ENCODE results near the gene CHST11. TPM values are rescaled to one million over a fixed set of nuclear protein-coding genes. Genes with fewer than 3 reads are reported as not detected.

The CHST11 gene
- total RNA-seq, 1 experiment from 2014 or later = 0.25 TPM

DNA sequence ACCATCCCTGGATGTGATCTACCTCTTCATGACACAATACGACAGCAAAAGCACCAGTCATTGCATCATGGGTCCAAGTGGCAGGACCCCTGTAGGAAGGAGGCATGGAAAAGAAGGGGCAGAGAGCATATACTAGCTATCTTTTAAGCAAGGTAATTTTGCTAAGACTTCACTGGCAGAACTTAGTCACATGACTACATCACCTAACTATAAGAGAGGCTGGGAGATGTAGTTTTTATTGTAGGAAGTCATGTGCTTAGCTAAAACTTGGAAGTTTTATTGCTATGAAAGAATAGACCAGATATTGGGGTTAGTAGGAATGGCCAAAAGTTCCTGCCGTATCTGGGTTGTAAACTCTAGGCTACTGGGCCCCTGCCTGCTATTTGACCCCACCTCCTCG lies 18.6 kb upstream of the CHST11 start:
- CTCF ChIA-PET = no interaction called here
- no peaks in the 10 kb centered on the region for H3K36me3 ChIP-seq (ENCODE audit: control insufficient read depth, insufficient read depth, low read length)

DNA sequence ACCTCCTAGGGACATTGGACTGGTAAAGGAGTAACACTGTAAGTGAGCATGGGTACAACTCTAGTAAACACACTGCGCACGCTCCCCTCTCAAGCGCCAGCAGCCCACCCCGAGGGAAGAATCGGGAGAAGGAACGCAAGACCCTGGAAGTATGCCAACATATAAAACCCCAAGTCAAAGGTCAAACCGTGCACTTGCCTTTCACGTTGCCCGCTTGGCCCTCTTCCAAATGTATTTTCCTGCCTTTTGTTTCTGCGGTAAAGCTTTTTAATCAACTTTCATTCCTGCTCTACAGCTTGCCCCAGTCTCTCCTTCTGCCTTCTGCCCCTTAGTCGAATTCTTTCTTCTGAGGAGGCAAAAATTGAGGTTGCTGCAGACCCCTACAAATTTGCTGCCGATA lies 17.6 kb upstream of the CHST11 start:
- H3K4me3 Mint-ChIP-seq (ENCODE audit: unreplicated experiment) = no peak overlapping the region
- peaks cover 6% of the 10 kb centered on the region for H3K27me3 Mint-ChIP-seq (ENCODE audit: insufficient read depth, unreplicated experiment)
- TF ChIP-seq, protein P1, sequence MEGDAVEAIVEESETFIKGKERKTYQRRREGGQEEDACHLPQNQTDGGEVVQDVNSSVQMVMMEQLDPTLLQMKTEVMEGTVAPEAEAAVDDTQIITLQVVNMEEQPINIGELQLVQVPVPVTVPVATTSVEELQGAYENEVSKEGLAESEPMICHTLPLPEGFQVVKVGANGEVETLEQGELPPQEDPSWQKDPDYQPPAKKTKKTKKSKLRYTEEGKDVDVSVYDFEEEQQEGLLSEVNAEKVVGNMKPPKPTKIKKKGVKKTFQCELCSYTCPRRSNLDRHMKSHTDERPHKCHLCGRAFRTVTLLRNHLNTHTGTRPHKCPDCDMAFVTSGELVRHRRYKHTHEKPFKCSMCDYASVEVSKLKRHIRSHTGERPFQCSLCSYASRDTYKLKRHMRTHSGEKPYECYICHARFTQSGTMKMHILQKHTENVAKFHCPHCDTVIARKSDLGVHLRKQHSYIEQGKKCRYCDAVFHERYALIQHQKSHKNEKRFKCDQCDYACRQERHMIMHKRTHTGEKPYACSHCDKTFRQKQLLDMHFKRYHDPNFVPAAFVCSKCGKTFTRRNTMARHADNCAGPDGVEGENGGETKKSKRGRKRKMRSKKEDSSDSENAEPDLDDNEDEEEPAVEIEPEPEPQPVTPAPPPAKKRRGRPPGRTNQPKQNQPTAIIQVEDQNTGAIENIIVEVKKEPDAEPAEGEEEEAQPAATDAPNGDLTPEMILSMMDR (IDR thresholded peaks at IDR 0.05; ENCODE audit: insufficient read depth in 1 of 2, low read depth in 1 of 2, low read length in 1 of 2, severe bottlenecking in 1 of 2, unreplicated experiment in 1 of 2) = no peak
- peaks cover 4% of the 10 kb centered on the region for H3K36me3 Mint-ChIP-seq (ENCODE audit: insufficient read depth, unreplicated experiment)
- no peak for DNase-seq
- Histone ChIP-seq H3K4me3 (ENCODE audit: low read depth, low read length) (no peak overlapping the region), H3K9me3 (no peaks in the 10 kb centered on the region), H3K4me1 (no peaks in the 10 kb centered on the region), H3K36me3 (ENCODE audit: control insufficient read depth, insufficient read depth, low read length) (no peaks in the 10 kb centered on the region), H3K27me3 (replicated peaks; ENCODE audit: control insufficient read depth, insufficient read depth, low read length) (no peaks in the 10 kb centered on the region)
- H3K4me1 Mint-ChIP-seq (ENCODE audit: low read depth, unreplicated experiment) = no peaks in the 10 kb centered on the region
- ChIA-PET POLR2A (no interaction called here), CTCF (no interaction called here)
- intact Hi-C loops (cut with micrococcal nuclease; ENCODE audit: unreplicated experiment) = no loop called here
- no TSS peak for BruUV-seq (replicated peaks)
- H3K9me3 Mint-ChIP-seq (ENCODE audit: unreplicated experiment) = no peaks in the 10 kb centered on the region
- H3K27ac Mint-ChIP-seq (ENCODE audit: unreplicated experiment) = no peak overlapping the region

More for the DNA sequence above, 18.6 kb upstream of the CHST11 start:
- Mint-ChIP-seq H3K4me1 (ENCODE audit: low read depth, unreplicated experiment) (no peaks in the 10 kb centered on the region), H3K9me3 (ENCODE audit: unreplicated experiment) (no peaks in the 10 kb centered on the region), H3K27ac (ENCODE audit: unreplicated experiment) (no peak overlapping the region), H3K27me3 (ENCODE audit: insufficient read depth, unreplicated experiment) (peaks cover 3% of the 10 kb centered on the region), H3K36me3 (ENCODE audit: insufficient read depth, unreplicated experiment) (peaks cover 4% of the 10 kb centered on the region), H3K4me3 (ENCODE audit: unreplicated experiment) (no peak overlapping the region)
- POLR2A ChIA-PET = no interaction called here
- H3K9me3 ChIP-seq = no peaks in the 10 kb centered on the region
- H3K4me3 ChIP-seq (ENCODE audit: low read depth, low read length) = no peak overlapping the region
- no peak for DNase-seq
- no peaks in the 10 kb centered on the region for H3K4me1 ChIP-seq
- TF ChIP-seq, protein P1 (IDR thresholded peaks at IDR 0.05; ENCODE audit: insufficient read depth in 1 of 2, low read depth in 1 of 2, low read length in 1 of 2, severe bottlenecking in 1 of 2, unreplicated experiment in 1 of 2) = no peak
- H3K27me3 ChIP-seq (replicated peaks; ENCODE audit: control insufficient read depth, insufficient read depth, low read length) = no peaks in the 10 kb centered on the region
- BruUV-seq (replicated peaks) = no TSS peak
- intact Hi-C loops (cut with micrococcal nuclease; ENCODE audit: unreplicated experiment) = no loop called here

DNA sequence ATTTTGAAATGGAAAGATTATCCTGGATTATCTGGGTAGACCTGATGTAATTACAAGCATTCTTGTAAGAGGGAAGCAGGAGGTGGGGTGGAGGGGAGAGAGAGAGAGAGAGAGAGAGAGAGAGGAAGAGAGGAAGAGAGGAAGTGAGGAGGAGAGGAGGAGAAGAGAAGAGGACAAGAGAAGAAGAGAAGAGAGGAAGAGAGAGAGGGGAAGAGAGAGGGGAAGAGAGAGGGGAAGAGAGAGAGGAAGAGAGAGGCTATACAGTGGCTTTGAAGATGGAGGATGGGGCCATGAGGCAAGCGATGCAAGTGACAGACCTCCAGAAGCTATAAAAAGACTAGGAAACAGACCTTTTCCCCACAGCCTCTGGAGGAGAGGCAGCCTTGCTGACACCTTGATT lies 13.7 kb upstream of the CHST11 start:
- H3K27ac Mint-ChIP-seq (ENCODE audit: unreplicated experiment) = no peak overlapping the region
- no peaks in the 10 kb centered on the region for H3K36me3 Mint-ChIP-seq (ENCODE audit: insufficient read depth, unreplicated experiment)
- H3K27me3 Mint-ChIP-seq (ENCODE audit: insufficient read depth, unreplicated experiment) = peaks cover 7% of the 10 kb centered on the region
- POLR2A ChIA-PET = no interaction called here
- Histone ChIP-seq H3K4me3 (ENCODE audit: low read depth, low read length) (no peak overlapping the region), H3K9me3 (no peaks in the 10 kb centered on the region), H3K36me3 (ENCODE audit: control insufficient read depth, insufficient read depth, low read length) (no peaks in the 10 kb centered on the region), H3K4me1 (no peaks in the 10 kb centered on the region), H3K27me3 (replicated peaks; ENCODE audit: control insufficient read depth, insufficient read depth, low read length) (no peaks in the 10 kb centered on the region)
- CTCF ChIA-PET = interaction anchor here (0.6 kb wide), 1 partner anchor 196 kb away, joined by 4 read pairs; no protein-coding TSS in a partner anchor
- no peak for DNase-seq
- no peaks in the 10 kb centered on the region for H3K4me1 Mint-ChIP-seq (ENCODE audit: low read depth, unreplicated experiment)
- intact Hi-C loops (cut with micrococcal nuclease; ENCODE audit: unreplicated experiment) = no loop called here
- no peaks in the 10 kb centered on the region for H3K9me3 Mint-ChIP-seq (ENCODE audit: unreplicated experiment)
- TF ChIP-seq, protein P1 (IDR thresholded peaks at IDR 0.05; ENCODE audit: insufficient read depth in 1 of 2, low read depth in 1 of 2, low read length in 1 of 2, severe bottlenecking in 1 of 2, unreplicated experiment in 1 of 2) = no peak
- no peak overlapping the region for H3K4me3 Mint-ChIP-seq (ENCODE audit: unreplicated experiment)
- no TSS peak for BruUV-seq (replicated peaks)

Data from Caco-2 (cell line).